GM12873 (cell line): ENCODE data around the gene MPDU1.

Experiments used
- CTCF ChIP-seq: IDR thresholded peaks from 2 replicates; pipeline ENCODE4 v1.5.1; 2012; ENCODE audit warnings: low read depth, mild to moderate bottlenecking, moderate library complexity, low read length, control low read depth; ENCODE audit not compliant: insufficient read depth; ENCODE audit errors: missing control alignments

Gene MPDU1

GRCh38 chr17:7549401-7550055, 34.1 kb upstream of the MPDU1 start:
- no peak for TF ChIP-seq CTCF

GRCh38 chr17:7550344-7550743, 33.3 kb upstream of the MPDU1 start:
- no peak for TF ChIP-seq CTCF

GRCh38 chr17:7551396-7551795, 32.3 kb upstream of the MPDU1 start:
- TF ChIP-seq CTCF = no peak

GRCh38 chr17:7552621-7553051, 31.0 kb upstream of the MPDU1 start:
- TF ChIP-seq CTCF = no peak

GRCh38 chr17:7553356-7553755, 30.3 kb upstream of the MPDU1 start:
- no peak for TF ChIP-seq CTCF

GRCh38 chr17:7555320-7555948, 28.2 kb upstream of the MPDU1 start:
- TF ChIP-seq CTCF = peak; percentile 30

GRCh38 chr17:7556627-7557026, 27.0 kb upstream of the MPDU1 start:
- TF ChIP-seq CTCF = no peak
